Measurements from ENCODE around the gene OLIG3.

The OLIG3 gene

DNA sequence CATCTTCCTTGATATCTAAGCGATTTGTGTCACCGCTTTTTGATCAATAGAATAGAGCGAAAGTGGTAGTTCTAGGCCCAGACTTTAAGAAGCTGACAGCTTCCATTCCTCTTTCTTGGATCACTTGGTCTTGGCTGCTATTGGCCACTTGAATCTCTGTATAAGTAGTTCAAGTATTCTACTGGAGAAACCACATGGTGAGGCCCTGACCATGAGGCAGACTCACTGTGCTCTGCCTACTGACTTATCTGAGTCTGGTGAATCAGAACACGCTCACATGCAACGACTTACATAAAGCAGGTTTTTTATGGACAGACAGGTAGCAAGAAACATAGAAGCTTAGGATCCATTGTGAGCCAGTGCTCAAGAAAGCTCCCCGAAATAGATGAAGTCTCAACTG is 27.0 kb downstream of the OLIG3 start:
- DNase-seq (ENCODE audit: low read depth): no peak

GRCh38 chr6:137465378-137466009 is 28.7 kb downstream of the OLIG3 start:
- DNase-seq (ENCODE audit: low read depth): no peak

DNA sequence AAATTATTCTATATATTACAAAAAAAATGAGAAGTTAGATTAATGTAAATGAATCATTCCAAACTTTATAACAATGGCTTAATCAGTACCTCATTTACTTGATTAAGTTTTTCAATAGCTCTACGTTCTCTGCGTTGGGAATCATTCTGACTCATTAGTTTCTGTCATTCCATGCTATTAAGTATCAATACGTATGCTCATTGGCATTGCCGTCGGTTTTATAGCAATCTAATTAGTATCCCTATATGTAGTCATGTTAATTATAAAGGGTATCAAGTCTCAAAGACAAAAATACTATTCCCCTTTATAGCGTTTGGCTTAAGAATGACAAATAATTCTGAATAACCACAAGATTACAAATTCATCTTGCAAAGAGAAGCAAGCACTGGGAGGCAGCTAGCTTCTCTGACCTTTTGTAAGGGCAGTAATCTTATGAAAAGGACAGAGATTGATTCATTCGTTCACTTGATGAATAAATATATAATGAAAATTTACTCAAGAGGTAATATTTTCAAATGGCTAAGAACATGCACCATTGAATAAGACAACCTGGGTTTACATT is 41.8 kb downstream of the OLIG3 start:
- no peak for DNase-seq (ENCODE audit: low read depth)

DNA sequence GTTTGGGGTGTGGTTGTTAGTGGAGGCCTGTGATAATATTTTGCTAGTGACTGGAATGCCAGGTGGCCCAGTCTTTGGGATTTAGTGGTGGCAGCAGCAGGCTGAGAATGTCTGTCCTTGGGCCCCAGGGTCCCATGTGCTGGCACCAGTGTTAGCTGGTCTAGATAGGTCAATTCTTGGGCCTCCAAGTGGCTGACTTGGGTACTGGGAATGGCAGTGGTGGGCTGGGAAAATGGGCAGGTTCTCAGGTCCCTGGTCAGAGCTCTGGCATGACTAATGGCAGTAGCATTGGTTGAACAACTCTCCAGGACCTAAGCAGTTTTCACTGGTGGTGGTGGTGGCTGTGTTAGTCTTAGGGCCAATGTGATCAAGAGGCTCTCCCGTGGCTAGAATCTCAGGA is 50.3 kb downstream of the OLIG3 start:
- DNase-seq (ENCODE audit: low read depth): no peak

Data from T-helper 22 cell (primary cell).